HG03460 (cell line): ENCODE results near the gene ST3GAL5.
"Not testable (repeated sequence)": the region's sequence is repeated elsewhere in the genome, so short reads cannot be mapped to it uniquely, and the experiment has no call there.

ENCODE experiments used
- ATAC-seq: cut with Tn5 transposase; IDR thresholded peaks from one replicate; pipeline ENCODE4 v1.9.1; 2021; ENCODE audit not compliant: unreplicated experiment

Gene ST3GAL5

GRCh38 chr2:85894554-85895278, 5.9 kb upstream of the ST3GAL5 start:
- ATAC-seq: not testable (repeated sequence)

GRCh38 chr2:85893428-85894258, 4.9 kb upstream of the ST3GAL5 start:
- no peak for ATAC-seq

- ATAC-seq: no peak
Observed at GRCh38 chr2:85892216-85892944, 3.6 kb upstream of the ST3GAL5 start.

- no peak for ATAC-seq
Observed at GRCh38 chr2:85890522-85891176, 1.9 kb upstream of the ST3GAL5 start.

- no peak for ATAC-seq
Observed at GRCh38 chr2:85889627-85890281, 964 bp upstream of the ST3GAL5 start.

GRCh38 chr2:85888020-85888683, 638 bp downstream of the ST3GAL5 start:
- peak; percentile 6 for ATAC-seq

- no peak for ATAC-seq
Observed at GRCh38 chr2:85887566-85888019, 1.2 kb downstream of the ST3GAL5 start.

- ATAC-seq: no peak
Observed at GRCh38 chr2:85886590-85886989, 2.2 kb downstream of the ST3GAL5 start.

- ATAC-seq: no peak
Observed at GRCh38 chr2:85886141-85886540, 2.6 kb downstream of the ST3GAL5 start.

- ATAC-seq: not testable (repeated sequence)
Observed at GRCh38 chr2:85881781-85882180, 7.0 kb downstream of the ST3GAL5 start.

- ATAC-seq: not testable (repeated sequence)
Observed at GRCh38 chr2:85880716-85881328, 8.0 kb downstream of the ST3GAL5 start.

- ATAC-seq: no peak
Observed at GRCh38 chr2:85878719-85879370, 9.9 kb downstream of the ST3GAL5 start.

GRCh38 chr2:85875350-85876050, 13.3 kb downstream of the ST3GAL5 start:
- no peak for ATAC-seq

- ATAC-seq: no peak
Observed at GRCh38 chr2:85873679-85874078, 15.1 kb downstream of the ST3GAL5 start.

- ATAC-seq: no peak
Observed at GRCh38 chr2:85872536-85873161, 16.1 kb downstream of the ST3GAL5 start.

- no peak for ATAC-seq
Observed at GRCh38 chr2:85871494-85872164, 17.2 kb downstream of the ST3GAL5 start.

- no peak for ATAC-seq
Observed at GRCh38 chr2:85868822-85869221, 20.0 kb downstream of the ST3GAL5 start.
